Pulmonary artery endothelial cell (primary cell): Measurements from ENCODE around the gene SLC22A13. TPM values are rescaled to one million over a fixed set of nuclear protein-coding genes. Genes with fewer than 3 reads are reported as not detected.

ENCODE experiments used
- total RNA-seq: library from RNA; depleted of rRNA; stranded (reverse); fragments of >200 nt; gene quantifications from 2 replicates; pipeline ENCODE4 v1.2.3, GENCODE V29; 2014

Gene SLC22A13
- total RNA-seq, 1 donor from 2014 or later, result 0.13 TPM

Other genes starting within 250 kb of the SLC22A13 start
- 16.5 and 23.3 TPM in 2 replicates for gene PLCD1, start 236.2 kb upstream of the SLC22A13 start, total RNA-seq
- not detected in 2 replicates for gene DLEC1, start 226.6 kb upstream of the SLC22A13 start, total RNA-seq
- 51.5 and 52.7 TPM in 2 replicates for gene ACAA1, start 128.7 kb upstream of the SLC22A13 start, total RNA-seq
- gene MYD88, start 127.2 kb upstream of the SLC22A13 start, total RNA-seq, result 12.7 and 15.2 TPM in 2 replicates
- gene OXSR1, start 100.3 kb upstream of the SLC22A13 start, total RNA-seq, result 36.6 and 45.9 TPM in 2 replicates
- gene SLC22A14, start 16.5 kb downstream of the SLC22A13 start, total RNA-seq, result under 0.01 and 0.14 TPM in 2 replicates
- gene XYLB, start 81.0 kb downstream of the SLC22A13 start, total RNA-seq, result 3.7 and 3.9 TPM in 2 replicates
- gene ACVR2B, start 188.1 kb downstream of the SLC22A13 start, total RNA-seq, result 3.3 and 4.2 TPM in 2 replicates
- gene EXOG, start 230.5 kb downstream of the SLC22A13 start, total RNA-seq, result 9.6 and 12.2 TPM in 2 replicates